Measurements from ENCODE around the gene AMOTL1.

GRCh38 chr11:94858012-94858705 is 90.0 kb downstream of the AMOTL1 start:
- TF ChIP-seq POLR2AphosphoS5 (IDR thresholded peaks at IDR 0.05; ENCODE audit: low read depth, low read length) (no peak), POLR2A (IDR thresholded peaks at IDR 0.05; ENCODE audit: low read depth, low read length) (no peak), TAF1 (IDR thresholded peaks at IDR 0.05; ENCODE audit: low read depth, low read length) (no peak)
